HepG2 (cell line): ENCODE measurements around the gene AP3D1. TPM values are rescaled to one million over a fixed set of nuclear protein-coding genes. Genes with fewer than 3 reads are reported as not detected.

ENCODE experiments used
- ATAC-seq: fragments of 200-7000 bp; cut with Tn5 transposase; 3 replicates; pipeline ENCODE4 v1.9.1; 2020; ENCODE audit warnings: mild to moderate bottlenecking, moderate library complexity
- BruUV-seq: library from RNA; stranded (reverse); fragments of 400-500 nt; replicated peaks from 2 replicates; lab custom pipeline; 2021; lab: Mats Ljungman, UMichigan
- CTCF ChIA-PET: fragments of 300-600 bp; formaldehyde crosslinking; extraction: SDS; loops from one replicate; lab custom pipeline; 2021; ENCODE audit warnings: low total read pairs, inconsistent platforms, low intra/inter-chr PET ratio; lab: Yijun Ruan, JAX
- POLR2A ChIA-PET: fragments of 350-600 bp; sonication (Branson Sonifier 250); formaldehyde crosslinking; loops from one replicate; lab custom pipeline; 2020; ENCODE audit warnings: antibody characterized with exemption, inconsistent platforms; lab: Yijun Ruan, JAX
- DNase-seq: peaks from one replicate; pipeline ENCODE4 v3.0.0-alpha.2; 2015; ENCODE audit warnings: low spot score
- FAIRE-seq: peaks from 3 replicates; lab custom pipeline; 2011; peaks lifted over from hg19 to GRCh38; lab: Jason Lieb, UNC
- H2AFZ ChIP-seq: one replicate; pipeline ENCODE4 v1.6.1; 2011; ENCODE audit warnings: low read length, inconsistent platforms
- H3K27ac ChIP-seq: fragments of 300-600 bp; 3 replicates; pipeline ENCODE4 v1.8.0; 2011; ENCODE audit warnings: mixed run types, mild to moderate bottlenecking, mixed read lengths, low read length, inconsistent platforms; ENCODE audit not compliant: insufficient read depth; ENCODE audit errors: extremely low read length
- H3K27me3 ChIP-seq, 2 experiments: fragments of 200-600 bp in 1 of 2; 2 replicates in 1 of 2; 3 replicates in 1 of 2; pipeline versions ENCODE4 v1.6.0 to v1.8.0; 2011; ENCODE audit warnings: low read length in 2 of 2, mild to moderate bottlenecking in 2 of 2, moderate library complexity in 2 of 2, inconsistent platforms in 1 of 2; ENCODE audit not compliant: insufficient read depth in 2 of 2, control insufficient read depth in 1 of 2
- H3K36me3 ChIP-seq, 2 experiments: fragments of 200-600 bp in 1 of 2; replicated peaks in 1 of 2; 2 replicates in 1 of 2; 3 replicates in 1 of 2; pipeline versions ENCODE4 v1.5.1 to v1.8.0; 2011; ENCODE audit warnings: low read length in 2 of 2, inconsistent platforms in 1 of 2; ENCODE audit not compliant: insufficient read depth in 2 of 2, control insufficient read depth in 1 of 2
- H3K4me1 ChIP-seq: 2 replicates; pipeline ENCODE4 v1.5.1; 2012; ENCODE audit warnings: low read length, inconsistent platforms; ENCODE audit not compliant: insufficient read depth
- H3K4me2 ChIP-seq: 2 replicates; pipeline ENCODE4 v1.6.0; 2011; ENCODE audit warnings: low read depth, low read length, inconsistent platforms
- H3K4me3 ChIP-seq, 3 experiments: fragments of 200-600 bp in 1 of 3; sonication (generic), shearing (Covaris generic) in 1 of 3; replicated peaks in 1 of 3; 2 replicates each; pipeline ENCODE4 v1.5.1; 2011 to 2016; ENCODE audit warnings: low read length in 3 of 3, inconsistent platforms in 2 of 3, low read depth in 2 of 3, mild to moderate bottlenecking in 2 of 3, control low read depth in 1 of 3, mixed read lengths in 1 of 3; ENCODE audit not compliant: insufficient read depth in 1 of 3
- H3K79me2 ChIP-seq: one replicate; pipeline ENCODE4 v1.6.1; 2011; ENCODE audit warnings: low read length, inconsistent platforms; ENCODE audit not compliant: insufficient read depth
- H3K9ac ChIP-seq: 2 replicates; pipeline ENCODE4 v1.6.0; 2011; ENCODE audit warnings: mild to moderate bottlenecking, low read depth, low read length, inconsistent platforms; ENCODE audit not compliant: insufficient read depth
- H3K9me3 ChIP-seq: 2 replicates; pipeline ENCODE4 v1.5.1; 2012; ENCODE audit warnings: mild to moderate bottlenecking, low read length
- H4K20me1 ChIP-seq: 2 replicates; pipeline ENCODE4 v1.6.0; 2011; ENCODE audit warnings: inconsistent platforms, mild to moderate bottlenecking, low read length, moderate library complexity; ENCODE audit not compliant: insufficient read depth
- BCL6 ChIP-seq: IDR thresholded peaks from 2 replicates; pipeline ENCODE4 v1.6.1; 2016; ENCODE audit warnings: missing genetic modification reagents, missing compliant biosample characterization
- GTF2F1 ChIP-seq: fragments of 150-350 bp; IDR thresholded peaks from 2 replicates; pipeline ENCODE4 v1.6.1; 2014; ENCODE audit warnings: low read length
- MAFK ChIP-seq, 2 experiments: IDR thresholded peaks in 1 of 2; conservative IDR thresholded peaks in 1 of 2; 2 replicates each; pipeline ENCODE4 v1.6.1; 2011; ENCODE audit warnings: improper control_type of control experiment in 2 of 2, low read length in 2 of 2
- NFAT5 ChIP-seq: sonication (generic); formaldehyde crosslinking; IDR thresholded peaks from 2 replicates; pipeline ENCODE4 v1.4.0; 2020; ENCODE audit warnings: missing genetic modification reagents
- PLRG1 ChIP-seq: fragments of 450-650 bp; conservative IDR thresholded peaks from 2 replicates; pipeline ENCODE4 v1.6.1; 2016
- ZNF264 ChIP-seq: sonication (generic); formaldehyde crosslinking; IDR thresholded peaks from 2 replicates; pipeline ENCODE4 v1.4.0; 2020; ENCODE audit warnings: missing genetic modification reagents
- ZNF484 ChIP-seq: sonication (generic); formaldehyde crosslinking; IDR thresholded peaks from 2 replicates; pipeline ENCODE4 v1.5.1; 2020; ENCODE audit warnings: mild to moderate bottlenecking, low read depth, missing genetic modification reagents, borderline replicate concordance
- ZNF678 ChIP-seq: sonication (generic); formaldehyde crosslinking; IDR thresholded peaks from 2 replicates; pipeline ENCODE4 v1.4.0; 2020; ENCODE audit warnings: mild to moderate bottlenecking, missing genetic modification reagents
- ZNF704 ChIP-seq: sonication (generic); formaldehyde crosslinking; IDR thresholded peaks from 2 replicates; pipeline ENCODE4 v1.8.1; 2023; ENCODE audit warnings: mild to moderate bottlenecking, inconsistent platforms, moderate library complexity, missing genetic modification reagents, borderline replicate concordance
- ZNF766 ChIP-seq: sonication (generic); formaldehyde crosslinking; IDR thresholded peaks from 2 replicates; pipeline ENCODE4 v1.5.0; 2020; ENCODE audit warnings: missing genetic modification reagents, borderline replicate concordance
- WGBS: methylation state at CpG from one replicate; pipeline ENCODE4 v1.1.6; 2017; ENCODE audit warnings: low lambda C conversion rate; 5-methylcytosine and 5-hydroxymethylcytosine counted together
- in situ Hi-C: cut with HindIII; loops from 2 replicates; pipeline ENCODE4 v1.10.0; 2017; ENCODE audit warnings: low pct_unique_long_range_greater_than_20kb; ENCODE audit not compliant: extremely low pct_ligation_motif_present
- intact Hi-C: fragments of 100-400 bp; cut with micrococcal nuclease; formaldehyde crosslinking; loops from one replicate; pipeline ENCODE4 v1.10.0; 2022; ENCODE audit not compliant: unreplicated experiment
- polyA plus RNA-seq, 8 experiments: library from polyadenylated mRNA; depleted of rRNA in 3 of 8; stranded (reverse) in 7 of 8; unstranded in 1 of 8; fragments of >200 nt; fragmentation: Illumina TruSeq in 4 of 8; extraction: Trizol in 4 of 8; gene quantifications; 2 replicates each; pipeline versions ENCODE4 v1.2.1 to v1.2.3, GENCODE V29; 2011 to 2016; ENCODE audit warnings: low read depth in 4 of 8, missing spikeins in 1 of 8, mixed read lengths in 1 of 8; ENCODE audit not compliant: insufficient read depth in 1 of 8
- total RNA-seq, 5 experiments: library from RNA; depleted of rRNA; stranded (reverse); fragments of >200 nt; fragmentation: Illumina TruSeq; extraction: Trizol; gene quantifications; 2 replicates each; pipeline ENCODE4 v1.2.3, GENCODE V29; 2016; ENCODE audit warnings: low read depth in 1 of 5

AP3D1 gene
- total and polyA plus RNA-seq, 2 of the 13 experiments (the other 11 are each of a cell fraction or from before 2014, with no cell fraction given), result 68.0 to 82.6 TPM

- TF ChIP-seq ZNF704 (CRISPR knock-in tag) (0 out of 2 replicates have a peak, but pooled peaks have one; percentile 50), PLRG1 (no peak)
- no peak overlapping the region for H2AFZ ChIP-seq
- FAIRE-seq (no peak), DNase-seq (no peak), ATAC-seq (no peak)
- H3K27me3 ChIP-seq, result no peaks in the 10 kb centered on the region; a peak in 1 of 5 replicates
- 56% methylated on average over 10 of the region's 10 CpGs for WGBS
- no TSS peak for BruUV-seq
- no peaks in the 10 kb centered on the region for H3K9me3 ChIP-seq
- no peak overlapping the region for H3K4me2 ChIP-seq
- H3K4me1 ChIP-seq, result peaks cover 49% of the 10 kb centered on the region
- H3K79me2 ChIP-seq, result peaks cover 16% of the 10 kb centered on the region
- H3K4me3 ChIP-seq, result no peak overlapping the region; a peak in 1 of 6 replicates
- ChIA-PET CTCF (no interaction called here), POLR2A (interaction anchor here (0.6 to 2.1 kb wide), 2 partner anchors 58 to 211 kb away, joined by 3 to 7 read pairs; no protein-coding TSS in a partner anchor)
- in situ Hi-C loops, result loop anchor here (10.0 kb wide), 1 partner anchor 160 kb away; no protein-coding TSS in a partner anchor
- intact Hi-C loops, result loop anchor here (10.0 kb wide), 2 partner anchors 80 to 140 kb away; partner anchors contain the start of genes BTBD2, PLEKHJ1 and SF3A2
- H4K20me1 ChIP-seq, result peaks cover 5% of the 10 kb centered on the region; the same call in 1 of the 2 replicates
- H3K27ac ChIP-seq, result no peak overlapping the region
- no peaks in the 10 kb centered on the region for H3K36me3 ChIP-seq
- H3K9ac ChIP-seq, result no peak overlapping the region
Measured at GRCh38 chr19:2154587-2155075, 3.3 kb upstream of the AP3D1 start.

GRCh38 chr19:2150794-2151338 lies 500 bp downstream of the AP3D1 start:
- ATAC-seq (no peak), DNase-seq (no peak), FAIRE-seq (no peak)
- in situ Hi-C loops, result loop anchor here (10.0 kb wide), 1 partner anchor 164 kb away; no protein-coding TSS in a partner anchor
- H3K4me2 ChIP-seq, result peak overlapping the region; percentile 96
- peaks cover 63% of the 10 kb centered on the region for H3K4me1 ChIP-seq
- no peaks in the 10 kb centered on the region for H3K9me3 ChIP-seq
- intact Hi-C loops, result loop anchor here (10.0 kb wide), 2 partner anchors 84 to 136 kb away; partner anchors contain the start of genes BTBD2, PLEKHJ1 and SF3A2
- peak overlapping the region; percentile 99 for H3K9ac ChIP-seq
- H3K79me2 ChIP-seq, result peaks cover 49% of the 10 kb centered on the region
- ChIA-PET POLR2A (interaction anchor here (1.3 kb wide), 3 partner anchors 21 to 242 kb away, joined by 3 to 10 read pairs (median 5); partner anchors contain the start of gene BTBD2), CTCF (no interaction called here)
- no TSS peak for BruUV-seq
- WGBS, result 0% methylated on average over 2 of the region's 36 CpGs
- H4K20me1 ChIP-seq, result peaks cover 27% of the 10 kb centered on the region
- H3K4me3 ChIP-seq, result peak overlapping the region; percentile 85 to 100 (median 97)
- H3K36me3 ChIP-seq, result peaks cover 3 to 9% of the 10 kb centered on the region in 2 experiments; a peak in 2 of 5 replicates
- no peaks in the 10 kb centered on the region; a peak in 1 of 5 replicates for H3K27me3 ChIP-seq
- H2AFZ ChIP-seq, result no peak overlapping the region
- peak overlapping the region; percentile 76 for H3K27ac ChIP-seq
- TF ChIP-seq MAFK (conservative IDR thresholded peaks at IDR 0.05 in 1 of 2, IDR thresholded peaks at IDR 0.05 in 1 of 2; ENCODE audit: low read length in 2 of 2) (no peak), ZNF264 (CRISPR knock-in tag) (0 out of 2 replicates have a peak, but pooled peaks have one; percentile 20), ZNF484 (no peak), BCL6 (CRISPR knock-in tag) (no peak), GTF2F1 (no peak), ZNF766 (CRISPR knock-in tag) (0 out of 2 replicates have a peak, but pooled peaks have one; percentile 48), NFAT5 (CRISPR knock-in tag) (no peak), ZNF678 (CRISPR knock-in tag) (no peak)
